ENCODE data around the gene EMID1. TPM values are rescaled to one million over a fixed set of nuclear protein-coding genes. Genes with fewer than 3 reads are reported as not detected.

EMID1 gene
- total RNA-seq, 1 donor from 2014 or later = 25.5 TPM

GRCh38 chr22:29190918-29191317 is 14.8 kb upstream of the EMID1 start:
- Mint-ChIP-seq H3K27ac (ENCODE audit: unreplicated experiment) (no peak overlapping the region), H3K4me3 (ENCODE audit: unreplicated experiment) (no peak overlapping the region), H3K27me3 (ENCODE audit: unreplicated experiment) (peaks cover 3% of the 10 kb centered on the region), H3K36me3 (ENCODE audit: low read depth, unreplicated experiment) (no peaks in the 10 kb centered on the region), H3K9me3 (ENCODE audit: unreplicated experiment) (no peaks in the 10 kb centered on the region), H3K4me1 (ENCODE audit: unreplicated experiment) (peaks cover 7% of the 10 kb centered on the region)
- no peak for DNase-seq (ENCODE audit: low spot score)
- TF ChIP-seq CTCF (IDR thresholded peaks at IDR 0.05; ENCODE audit: unreplicated experiment) = no peak

GRCh38 chr22:29193021-29193420 is 12.7 kb upstream of the EMID1 start:
- Mint-ChIP-seq H3K36me3 (ENCODE audit: low read depth, unreplicated experiment) (peaks cover 3% of the 10 kb centered on the region), H3K4me3 (ENCODE audit: unreplicated experiment) (no peak overlapping the region), H3K4me1 (ENCODE audit: unreplicated experiment) (peaks cover 13% of the 10 kb centered on the region), H3K27ac (ENCODE audit: unreplicated experiment) (no peak overlapping the region), H3K27me3 (ENCODE audit: unreplicated experiment) (peaks cover 7% of the 10 kb centered on the region), H3K9me3 (ENCODE audit: unreplicated experiment) (no peaks in the 10 kb centered on the region)
- no peak for DNase-seq (ENCODE audit: low spot score)
- TF ChIP-seq CTCF (IDR thresholded peaks at IDR 0.05; ENCODE audit: unreplicated experiment) = no peak

DNA sequence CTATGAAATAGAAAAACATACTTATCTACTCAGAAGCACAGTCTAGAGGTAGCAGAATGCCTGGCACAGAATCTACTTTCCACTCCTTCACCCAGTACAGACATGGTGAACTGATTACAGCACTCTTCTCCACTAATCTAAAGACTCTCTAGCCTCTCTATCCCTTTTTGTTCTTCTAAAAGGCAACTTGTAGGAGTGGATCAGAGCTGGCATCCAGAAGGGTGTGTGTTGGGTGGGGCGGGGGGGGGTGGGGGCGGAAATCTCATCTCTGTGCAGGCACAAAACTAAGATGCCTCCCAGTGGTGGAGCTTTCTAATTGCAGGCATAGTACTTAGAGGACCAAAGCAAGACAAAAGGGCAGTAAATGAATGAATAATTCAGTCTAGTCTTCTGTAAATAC is 11.5 kb upstream of the EMID1 start:
- Mint-ChIP-seq H3K4me3 (ENCODE audit: unreplicated experiment) (no peak overlapping the region), H3K27me3 (ENCODE audit: unreplicated experiment) (peaks cover 7% of the 10 kb centered on the region), H3K9me3 (ENCODE audit: unreplicated experiment) (no peaks in the 10 kb centered on the region), H3K4me1 (ENCODE audit: unreplicated experiment) (peaks cover 13% of the 10 kb centered on the region), H3K36me3 (ENCODE audit: low read depth, unreplicated experiment) (peaks cover 3% of the 10 kb centered on the region), H3K27ac (ENCODE audit: unreplicated experiment) (no peak overlapping the region)
- DNase-seq (ENCODE audit: low spot score) = no peak
- peak; percentile 55 for TF ChIP-seq CTCF (IDR thresholded peaks at IDR 0.05; ENCODE audit: unreplicated experiment)

DNA sequence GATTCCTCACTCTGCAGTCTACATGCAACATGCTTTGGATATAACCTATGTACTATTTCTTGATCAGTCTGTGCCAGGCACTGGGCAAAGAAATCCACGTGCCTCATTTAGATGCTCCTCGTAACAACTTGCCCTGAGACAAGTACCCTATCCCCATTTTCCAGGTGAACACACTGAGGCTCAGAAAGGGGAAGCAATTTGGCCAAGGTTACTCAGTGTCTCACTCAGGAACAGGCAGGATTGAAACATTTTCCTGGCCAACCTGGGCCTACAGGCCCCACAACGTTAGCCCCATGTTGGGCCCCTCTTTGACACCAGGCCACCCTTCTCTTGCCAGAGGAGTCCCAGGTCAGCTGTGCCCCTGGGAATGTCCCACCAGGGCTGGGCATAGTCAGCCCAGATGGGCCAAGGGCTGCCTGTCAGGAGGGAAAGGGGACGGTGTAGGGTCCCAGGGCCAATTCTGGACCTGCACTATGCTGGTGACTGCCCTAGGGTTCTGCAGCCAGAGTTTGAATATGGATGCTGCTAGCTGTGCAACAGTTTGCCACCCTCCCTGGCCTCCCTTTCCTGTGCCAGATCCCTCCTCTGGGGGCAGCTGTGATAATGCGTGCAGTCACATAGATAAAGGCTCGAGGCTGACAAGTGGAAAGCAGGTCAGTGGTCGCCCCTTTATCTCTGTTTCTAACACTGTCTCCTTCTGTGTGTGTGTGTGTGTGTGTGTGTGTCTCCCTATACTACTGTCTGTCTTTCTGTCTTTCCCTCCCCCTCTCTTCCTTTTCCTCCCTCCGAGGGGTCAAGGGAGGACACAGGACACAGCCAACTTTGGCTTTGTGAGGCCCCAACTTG is 10.4 kb upstream of the EMID1 start:
- H3K9me3 Mint-ChIP-seq (ENCODE audit: unreplicated experiment) = no peaks in the 10 kb centered on the region
- H3K4me3 Mint-ChIP-seq (ENCODE audit: unreplicated experiment) = no peak overlapping the region
- H3K27ac Mint-ChIP-seq (ENCODE audit: unreplicated experiment) = peak overlapping the region; percentile 70
- H3K4me1 Mint-ChIP-seq (ENCODE audit: unreplicated experiment) = peaks cover 13% of the 10 kb centered on the region
- H3K36me3 Mint-ChIP-seq (ENCODE audit: low read depth, unreplicated experiment) = peaks cover 3% of the 10 kb centered on the region
- no peak for TF ChIP-seq CTCF (IDR thresholded peaks at IDR 0.05; ENCODE audit: unreplicated experiment)
- peaks cover 4% of the 10 kb centered on the region for H3K27me3 Mint-ChIP-seq (ENCODE audit: unreplicated experiment)
- no peak for DNase-seq (ENCODE audit: low spot score)

- DNase-seq (ENCODE audit: low spot score) = no peak
- H3K27me3 Mint-ChIP-seq (ENCODE audit: unreplicated experiment) = peaks cover 7% of the 10 kb centered on the region
- peaks cover 16% of the 10 kb centered on the region for H3K4me1 Mint-ChIP-seq (ENCODE audit: unreplicated experiment)
- H3K9me3 Mint-ChIP-seq (ENCODE audit: unreplicated experiment) = no peaks in the 10 kb centered on the region
- TF ChIP-seq CTCF (IDR thresholded peaks at IDR 0.05; ENCODE audit: unreplicated experiment) = no peak
- peak overlapping the region; percentile 70 for H3K27ac Mint-ChIP-seq (ENCODE audit: unreplicated experiment)
- H3K36me3 Mint-ChIP-seq (ENCODE audit: low read depth, unreplicated experiment) = peaks cover 3% of the 10 kb centered on the region
- no peak overlapping the region for H3K4me3 Mint-ChIP-seq (ENCODE audit: unreplicated experiment)
These were observed 9.6 kb upstream of the EMID1 start for GRCh38 chr22:29195964-29196666.

All from endothelial cell (in vitro differentiated cells).